Measurements from ENCODE around the gene TRIM67.

DNA sequence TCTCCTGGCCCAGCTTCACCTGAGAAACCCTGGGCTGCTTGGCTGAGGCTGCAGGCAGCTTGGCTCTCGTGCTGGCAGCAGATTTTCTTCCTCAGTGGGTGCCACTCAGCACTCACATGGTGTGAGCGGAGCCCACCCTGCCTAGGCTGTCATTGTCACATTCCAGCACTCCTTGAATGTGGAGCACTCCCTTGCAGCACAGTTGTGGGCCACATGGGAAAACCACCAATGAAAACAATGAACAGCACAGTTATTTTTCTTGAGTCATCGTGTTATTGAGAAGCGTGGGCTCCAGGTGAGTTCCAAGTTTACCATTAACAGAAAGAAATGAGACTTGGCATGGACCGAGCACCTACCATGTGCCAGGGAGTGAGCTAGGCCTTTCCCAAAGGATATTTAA lies 27.2 kb upstream of the TRIM67 start:
- TF ChIP-seq, protein P1, sequence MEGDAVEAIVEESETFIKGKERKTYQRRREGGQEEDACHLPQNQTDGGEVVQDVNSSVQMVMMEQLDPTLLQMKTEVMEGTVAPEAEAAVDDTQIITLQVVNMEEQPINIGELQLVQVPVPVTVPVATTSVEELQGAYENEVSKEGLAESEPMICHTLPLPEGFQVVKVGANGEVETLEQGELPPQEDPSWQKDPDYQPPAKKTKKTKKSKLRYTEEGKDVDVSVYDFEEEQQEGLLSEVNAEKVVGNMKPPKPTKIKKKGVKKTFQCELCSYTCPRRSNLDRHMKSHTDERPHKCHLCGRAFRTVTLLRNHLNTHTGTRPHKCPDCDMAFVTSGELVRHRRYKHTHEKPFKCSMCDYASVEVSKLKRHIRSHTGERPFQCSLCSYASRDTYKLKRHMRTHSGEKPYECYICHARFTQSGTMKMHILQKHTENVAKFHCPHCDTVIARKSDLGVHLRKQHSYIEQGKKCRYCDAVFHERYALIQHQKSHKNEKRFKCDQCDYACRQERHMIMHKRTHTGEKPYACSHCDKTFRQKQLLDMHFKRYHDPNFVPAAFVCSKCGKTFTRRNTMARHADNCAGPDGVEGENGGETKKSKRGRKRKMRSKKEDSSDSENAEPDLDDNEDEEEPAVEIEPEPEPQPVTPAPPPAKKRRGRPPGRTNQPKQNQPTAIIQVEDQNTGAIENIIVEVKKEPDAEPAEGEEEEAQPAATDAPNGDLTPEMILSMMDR (IDR thresholded peaks at IDR 0.05), result no peak
- no peak for TF ChIP-seq EZH2 (IDR thresholded peaks at IDR 0.05; ENCODE audit: borderline replicate concordance, insufficient read depth, low read depth, low read length, poor library complexity, severe bottlenecking)
